MM.1S (cell line): ENCODE measurements around the gene S100Z.

Experiments
- DNase-seq: peaks from one replicate; pipeline ENCODE4 v3.0.0-alpha.2; 2015
- H2AFZ ChIP-seq: fragments of 300-600 bp; sonication (generic); 2 replicates; pipeline ENCODE4 v1.6.0; 2016; ENCODE audit warnings: antibody characterized with exemption, low read length
- H3F3A ChIP-seq: fragments of 300-600 bp; sonication (generic); 2 replicates; pipeline ENCODE4 v1.6.1; 2016; ENCODE audit warnings: mild to moderate bottlenecking, antibody characterized with exemption, low read length, moderate library complexity, mixed read lengths; ENCODE audit not compliant: insufficient read depth
- H3K27ac ChIP-seq: fragments of 300-600 bp; sonication (generic); 2 replicates; pipeline ENCODE4 v1.5.1; 2016; ENCODE audit warnings: mild to moderate bottlenecking, low read length
- H3K27me3 ChIP-seq: fragments of 300-600 bp; sonication (generic); replicated peaks from 2 replicates; pipeline ENCODE4 v1.6.0; 2016; ENCODE audit warnings: low read length; ENCODE audit not compliant: insufficient read depth
- H3K36me3 ChIP-seq: fragments of 300-600 bp; sonication (generic); replicated peaks from 2 replicates; pipeline ENCODE4 v1.6.1; 2016; ENCODE audit warnings: mild to moderate bottlenecking, low read length, mixed read lengths; ENCODE audit not compliant: insufficient read depth
- H3K4me1 ChIP-seq: fragments of 300-600 bp; sonication (generic); 2 replicates; pipeline ENCODE4 v1.6.1; 2016; ENCODE audit warnings: low read length, mixed read lengths
- H3K4me2 ChIP-seq: fragments of 300-600 bp; sonication (generic); 2 replicates; pipeline ENCODE4 v1.6.0; 2016; ENCODE audit warnings: low read depth, low read length
- H3K4me3 ChIP-seq: fragments of 300-600 bp; sonication (generic); 2 replicates; pipeline ENCODE4 v1.5.1; 2016; ENCODE audit warnings: low read length, mixed read lengths
- H3K79me2 ChIP-seq: fragments of 300-600 bp; sonication (generic); 2 replicates; pipeline ENCODE4 v1.6.1; 2016; ENCODE audit warnings: mixed run types, low read length, mixed read lengths
- H3K9ac ChIP-seq: fragments of 300-600 bp; sonication (generic); 2 replicates; pipeline ENCODE4 v1.6.1; 2016; ENCODE audit warnings: low read length, mixed read lengths
- H3K9me2 ChIP-seq: fragments of 300-600 bp; sonication (generic); replicated peaks from 2 replicates; pipeline ENCODE4 v1.6.1; 2016; ENCODE audit warnings: mild to moderate bottlenecking, low read length, mixed read lengths; ENCODE audit not compliant: insufficient read depth
- H3K9me3 ChIP-seq: fragments of 300-600 bp; sonication (generic); replicated peaks from 2 replicates; pipeline ENCODE4 v1.6.1; 2016; ENCODE audit warnings: mild to moderate bottlenecking, low read length, mixed read lengths; ENCODE audit not compliant: insufficient read depth
- H4K20me1 ChIP-seq: fragments of 300-600 bp; sonication (generic); 2 replicates; pipeline ENCODE4 v1.6.1; 2016; ENCODE audit warnings: mild to moderate bottlenecking, low read length, moderate library complexity, mixed read lengths; ENCODE audit not compliant: insufficient read depth
- EZH2 ChIP-seq: fragments of 300-600 bp; sonication (generic); optimal IDR thresholded peaks from 2 replicates; pipeline ENCODE3; 2017; ENCODE audit warnings: low read depth, mild to moderate bottlenecking, antibody characterized with exemption, low read length, mixed read lengths
- EZH2phosphoT487 ChIP-seq: fragments of 300-600 bp; sonication (generic); IDR thresholded peaks from 2 replicates; pipeline ENCODE4 v1.6.1; 2018; ENCODE audit warnings: antibody characterized with exemption, low read length
- TF ChIP-seq, protein P1 (sequence below): fragments of 300-600 bp; sonication (generic); IDR thresholded peaks from 2 replicates; pipeline ENCODE4 v1.5.1; 2016; ENCODE audit warnings: antibody characterized with exemption, low read length, mixed read lengths

The S100Z gene

DNA sequence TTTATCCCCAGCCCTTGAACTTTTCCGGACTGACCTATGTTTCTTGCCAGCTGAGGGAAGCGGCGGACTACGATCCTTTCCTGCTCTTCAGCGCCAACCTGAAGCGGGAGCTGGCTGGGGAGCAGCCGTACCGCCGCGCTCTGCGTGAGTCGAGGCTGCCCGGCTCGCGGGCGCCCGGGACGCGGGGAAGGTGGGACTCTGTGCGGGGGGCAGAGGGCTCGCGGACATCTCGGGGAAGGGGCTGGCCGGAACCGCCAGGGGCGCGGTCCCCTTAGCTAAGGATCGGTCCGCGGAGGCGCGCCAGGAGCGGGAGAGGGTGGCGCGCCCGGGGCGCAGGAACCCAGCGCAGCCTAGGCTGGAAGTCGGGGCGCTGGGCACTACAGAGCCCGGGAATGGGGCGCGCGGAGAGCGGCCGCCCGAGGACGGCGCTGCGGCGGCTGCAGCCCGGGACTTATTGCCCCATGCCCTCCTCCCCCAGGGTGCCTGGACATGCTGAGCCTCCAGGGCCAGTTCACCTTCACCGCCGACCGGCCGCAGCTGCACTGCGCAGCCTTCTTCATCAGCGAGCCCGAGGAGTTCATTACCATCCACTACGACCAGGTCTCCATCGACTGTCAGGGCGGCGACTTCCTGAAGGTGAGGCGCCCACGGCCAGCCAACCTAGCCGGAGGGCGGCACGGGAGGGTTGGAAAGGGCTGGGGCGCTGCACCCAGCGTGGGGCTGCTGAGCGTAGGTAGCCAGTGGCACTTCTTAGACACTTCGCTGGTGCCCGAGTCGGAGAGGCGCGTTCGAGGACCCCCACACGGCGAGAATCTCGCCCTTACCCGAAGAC is 104.0 kb downstream of the S100Z start:
- Histone ChIP-seq H3K4me1 (no peaks in the 10 kb centered on the region), H3K9me2 (no peaks in the 10 kb centered on the region), H3K9me3 (no peaks in the 10 kb centered on the region), H3K79me2 (no peaks in the 10 kb centered on the region), H3K9ac (no peak overlapping the region), H3F3A (no peaks in the 10 kb centered on the region), H3K4me2 (no peak overlapping the region), H3K36me3 (no peaks in the 10 kb centered on the region), H2AFZ (no peak overlapping the region), H3K27me3 (no peaks in the 10 kb centered on the region), H3K4me3 (no peak overlapping the region), H4K20me1 (no peaks in the 10 kb centered on the region), H3K27ac (no peak overlapping the region)
- DNase-seq: no peak
- TF ChIP-seq EZH2 (no peak), EZH2phosphoT487 (no peak)
- TF ChIP-seq, protein P1, sequence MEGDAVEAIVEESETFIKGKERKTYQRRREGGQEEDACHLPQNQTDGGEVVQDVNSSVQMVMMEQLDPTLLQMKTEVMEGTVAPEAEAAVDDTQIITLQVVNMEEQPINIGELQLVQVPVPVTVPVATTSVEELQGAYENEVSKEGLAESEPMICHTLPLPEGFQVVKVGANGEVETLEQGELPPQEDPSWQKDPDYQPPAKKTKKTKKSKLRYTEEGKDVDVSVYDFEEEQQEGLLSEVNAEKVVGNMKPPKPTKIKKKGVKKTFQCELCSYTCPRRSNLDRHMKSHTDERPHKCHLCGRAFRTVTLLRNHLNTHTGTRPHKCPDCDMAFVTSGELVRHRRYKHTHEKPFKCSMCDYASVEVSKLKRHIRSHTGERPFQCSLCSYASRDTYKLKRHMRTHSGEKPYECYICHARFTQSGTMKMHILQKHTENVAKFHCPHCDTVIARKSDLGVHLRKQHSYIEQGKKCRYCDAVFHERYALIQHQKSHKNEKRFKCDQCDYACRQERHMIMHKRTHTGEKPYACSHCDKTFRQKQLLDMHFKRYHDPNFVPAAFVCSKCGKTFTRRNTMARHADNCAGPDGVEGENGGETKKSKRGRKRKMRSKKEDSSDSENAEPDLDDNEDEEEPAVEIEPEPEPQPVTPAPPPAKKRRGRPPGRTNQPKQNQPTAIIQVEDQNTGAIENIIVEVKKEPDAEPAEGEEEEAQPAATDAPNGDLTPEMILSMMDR: no peak

DNA sequence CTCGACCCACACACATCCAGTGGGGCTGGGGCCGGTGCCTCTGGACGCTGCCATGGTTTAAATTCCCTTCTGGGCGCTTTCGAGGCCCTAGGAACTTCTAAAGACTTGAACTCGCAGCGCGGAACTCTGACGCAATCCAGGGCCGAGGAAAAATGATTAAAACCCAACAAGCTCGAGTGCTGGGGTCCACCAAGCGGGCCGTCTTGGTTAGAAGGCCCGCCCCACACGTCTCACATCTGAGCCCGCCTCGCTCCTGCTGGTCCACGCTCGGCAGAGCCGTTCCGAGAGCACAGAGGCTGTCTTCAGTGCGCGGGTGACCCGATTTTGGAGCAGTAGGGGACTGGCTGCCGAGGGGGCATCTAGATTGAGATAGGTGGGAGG is 104.6 kb downstream of the S100Z start:
- H2AFZ ChIP-seq: no peak overlapping the region
- TF ChIP-seq EZH2: no peak
- TF ChIP-seq EZH2phosphoT487: no peak
- TF ChIP-seq, protein P1: no peak
- H3K36me3 ChIP-seq: no peaks in the 10 kb centered on the region
- no peaks in the 10 kb centered on the region for H3K79me2 ChIP-seq
- H3K27me3 ChIP-seq: no peaks in the 10 kb centered on the region
- no peaks in the 10 kb centered on the region for H4K20me1 ChIP-seq
- H3K4me2 ChIP-seq: no peak overlapping the region
- H3F3A ChIP-seq: no peaks in the 10 kb centered on the region
- no peaks in the 10 kb centered on the region for H3K4me1 ChIP-seq
- DNase-seq: no peak
- H3K27ac ChIP-seq: no peak overlapping the region
- no peak overlapping the region for H3K9ac ChIP-seq
- no peak overlapping the region for H3K4me3 ChIP-seq
- no peaks in the 10 kb centered on the region for H3K9me2 ChIP-seq
- H3K9me3 ChIP-seq: no peaks in the 10 kb centered on the region

DNA sequence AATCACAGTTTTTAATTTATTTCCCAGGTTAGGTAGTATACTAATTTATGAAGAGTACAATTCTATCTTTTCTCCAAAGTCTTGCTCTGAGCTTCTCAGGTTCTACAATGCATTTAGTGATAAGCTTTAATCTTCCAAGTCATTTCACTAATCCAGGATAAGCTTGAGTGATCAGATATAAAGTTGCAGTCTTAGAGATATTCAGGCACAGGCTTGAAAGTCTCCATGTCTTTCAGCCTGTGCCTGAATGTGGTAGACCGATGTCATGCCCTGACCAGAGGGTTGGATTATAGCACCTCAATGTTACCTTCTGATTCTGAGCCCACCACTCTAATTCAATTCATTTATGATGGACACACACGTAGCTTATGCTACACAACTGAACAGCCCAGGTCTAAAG is 106.2 kb downstream of the S100Z start:
- Histone ChIP-seq H3K4me2 (no peak overlapping the region), H3K9me2 (no peaks in the 10 kb centered on the region), H3K36me3 (no peaks in the 10 kb centered on the region), H3F3A (no peaks in the 10 kb centered on the region), H3K4me1 (peaks cover 6% of the 10 kb centered on the region; the same call in 1 of the 2 replicates), H3K9me3 (no peaks in the 10 kb centered on the region), H3K27me3 (no peaks in the 10 kb centered on the region), H3K4me3 (no peak overlapping the region), H3K27ac (no peak overlapping the region), H4K20me1 (no peaks in the 10 kb centered on the region), H3K79me2 (no peaks in the 10 kb centered on the region), H2AFZ (no peak overlapping the region), H3K9ac (no peak overlapping the region)
- DNase-seq: no peak
- TF ChIP-seq EZH2phosphoT487 (no peak), EZH2 (no peak)
